Superior temporal gyrus (tissue), 1 donor: ENCODE measurements around the gene HMGN1.

Source experiments
- DNase-seq: peaks from one replicate; pipeline ENCODE4 v3.0.0-alpha.2; 2016; ENCODE audit errors: extremely low spot score

Gene HMGN1

DNA sequence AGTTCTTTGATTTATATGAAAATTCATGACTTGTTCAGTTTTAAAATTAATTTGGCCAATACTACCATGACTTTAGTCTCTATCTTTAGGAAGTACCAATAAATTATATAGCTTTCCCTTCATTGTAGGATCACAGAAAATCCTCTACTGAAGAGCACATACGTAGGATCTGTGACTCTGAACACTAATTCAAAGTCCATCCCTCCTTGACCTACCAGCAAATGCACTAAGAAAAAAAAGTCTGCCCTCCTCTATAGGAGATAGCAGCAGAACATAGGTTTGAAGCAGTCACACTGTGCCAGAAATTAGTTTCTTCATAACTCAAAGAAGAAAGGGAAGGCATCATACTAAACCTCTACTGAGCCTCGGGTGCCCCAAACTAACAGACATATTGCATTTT is 52.0 kb downstream of the HMGN1 start:
- DNase-seq, result no peak
